A673 (cell line): Measurements from ENCODE around the gene PPFIBP1.

Experiments used
- EZH2 ChIP-seq: fragments of 200-600 bp; sonication (generic); IDR thresholded peaks from 2 replicates; pipeline ENCODE4 v1.6.1; 2017; ENCODE audit warnings: borderline replicate concordance, low read depth, mild to moderate bottlenecking, mixed read lengths, antibody characterized with exemption, low read length; ENCODE audit not compliant: poor library complexity, severe bottlenecking
- TF ChIP-seq, protein P1 (sequence below): fragments of 300-800, 200-600 bp; sonication (generic); conservative IDR thresholded peaks from 2 replicates; pipeline ENCODE4 v1.5.1; 2017; ENCODE audit warnings: low read depth, mild to moderate bottlenecking, antibody characterized with exemption, low read length, moderate library complexity, mixed read lengths

GRCh38 chr12:27606986-27607385 lies 83.0 kb downstream of the PPFIBP1 start:
- TF ChIP-seq EZH2, result no peak
- TF ChIP-seq, protein P1, sequence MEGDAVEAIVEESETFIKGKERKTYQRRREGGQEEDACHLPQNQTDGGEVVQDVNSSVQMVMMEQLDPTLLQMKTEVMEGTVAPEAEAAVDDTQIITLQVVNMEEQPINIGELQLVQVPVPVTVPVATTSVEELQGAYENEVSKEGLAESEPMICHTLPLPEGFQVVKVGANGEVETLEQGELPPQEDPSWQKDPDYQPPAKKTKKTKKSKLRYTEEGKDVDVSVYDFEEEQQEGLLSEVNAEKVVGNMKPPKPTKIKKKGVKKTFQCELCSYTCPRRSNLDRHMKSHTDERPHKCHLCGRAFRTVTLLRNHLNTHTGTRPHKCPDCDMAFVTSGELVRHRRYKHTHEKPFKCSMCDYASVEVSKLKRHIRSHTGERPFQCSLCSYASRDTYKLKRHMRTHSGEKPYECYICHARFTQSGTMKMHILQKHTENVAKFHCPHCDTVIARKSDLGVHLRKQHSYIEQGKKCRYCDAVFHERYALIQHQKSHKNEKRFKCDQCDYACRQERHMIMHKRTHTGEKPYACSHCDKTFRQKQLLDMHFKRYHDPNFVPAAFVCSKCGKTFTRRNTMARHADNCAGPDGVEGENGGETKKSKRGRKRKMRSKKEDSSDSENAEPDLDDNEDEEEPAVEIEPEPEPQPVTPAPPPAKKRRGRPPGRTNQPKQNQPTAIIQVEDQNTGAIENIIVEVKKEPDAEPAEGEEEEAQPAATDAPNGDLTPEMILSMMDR, result no peak
